HepG2 (cell line): ENCODE data around the gene LGALS8. TPM values are rescaled to one million over a fixed set of nuclear protein-coding genes. Genes with fewer than 3 reads are reported as not detected.

Experiments
- AGO1 ChIP-seq: fragments of 200-400 bp; formaldehyde crosslinking; IDR thresholded peaks from 2 replicates; pipeline ENCODE4 v1.6.1; 2017; ENCODE audit warnings: mild to moderate bottlenecking, low read depth, low read length, moderate library complexity; ENCODE audit not compliant: poor library complexity, severe bottlenecking
- HMGA1 ChIP-seq: sonication (generic); formaldehyde crosslinking; conservative IDR thresholded peaks from 2 replicates; pipeline ENCODE4 v1.4.0; 2020; ENCODE audit warnings: missing genetic modification reagents
- MAFK ChIP-seq, 2 experiments: IDR thresholded peaks in 1 of 2; conservative IDR thresholded peaks in 1 of 2; 2 replicates each; pipeline ENCODE4 v1.6.1; 2011; ENCODE audit warnings: improper control_type of control experiment in 2 of 2, low read length in 2 of 2
- PRDM15 ChIP-seq: sonication (generic); formaldehyde crosslinking; IDR thresholded peaks from 2 replicates; pipeline ENCODE4 v1.4.0; 2020; ENCODE audit warnings: missing genetic modification reagents
- SMARCC2 ChIP-seq: fragments of 450-650 bp; IDR thresholded peaks from 2 replicates; pipeline ENCODE4 v1.6.1; 2017; ENCODE audit warnings: antibody characterized with exemption, mild to moderate bottlenecking
- TIGD3 ChIP-seq: sonication (generic); formaldehyde crosslinking; IDR thresholded peaks from 2 replicates; pipeline ENCODE4 v1.5.1; 2020; ENCODE audit warnings: mild to moderate bottlenecking, missing genetic modification reagents, borderline replicate concordance
- U2AF1 ChIP-seq: fragments of 200-400 bp; formaldehyde crosslinking; optimal IDR thresholded peaks from 2 replicates; pipeline ENCODE3; 2017; ENCODE audit warnings: mild to moderate bottlenecking, low read depth, low read length
- ZBTB44 ChIP-seq: sonication (generic); formaldehyde crosslinking; IDR thresholded peaks from 2 replicates; pipeline ENCODE4 v1.4.0; 2020; ENCODE audit warnings: missing genetic modification reagents
- ZSCAN22 ChIP-seq: sonication (generic); formaldehyde crosslinking; IDR thresholded peaks from 2 replicates; pipeline ENCODE4 v1.4.0; 2020; ENCODE audit warnings: mild to moderate bottlenecking, missing genetic modification reagents
- polyA plus RNA-seq, 8 experiments: library from polyadenylated mRNA; depleted of rRNA in 3 of 8; stranded (reverse) in 7 of 8; unstranded in 1 of 8; fragments of >200 nt; fragmentation: Illumina TruSeq in 4 of 8; extraction: Trizol in 4 of 8; gene quantifications; 2 replicates each; pipeline versions ENCODE4 v1.2.1 to v1.2.3, GENCODE V29; 2011 to 2016; ENCODE audit warnings: low read depth in 4 of 8, missing spikeins in 1 of 8, mixed read lengths in 1 of 8; ENCODE audit not compliant: insufficient read depth in 1 of 8
- total RNA-seq, 5 experiments: library from RNA; depleted of rRNA; stranded (reverse); fragments of >200 nt; fragmentation: Illumina TruSeq; extraction: Trizol; gene quantifications; 2 replicates each; pipeline ENCODE4 v1.2.3, GENCODE V29; 2016; ENCODE audit warnings: low read depth in 1 of 5
- TF ChIP-seq, protein P1 (sequence below): sonication (generic); formaldehyde crosslinking; IDR thresholded peaks from 2 replicates; pipeline ENCODE4 v1.5.0; 2020; ENCODE audit warnings: missing genetic modification reagents
- TF ChIP-seq, protein P2 (sequence below), 2 experiments: sonication (generic) in 1 of 2; formaldehyde crosslinking in 1 of 2; IDR thresholded peaks; 2 replicates each; pipeline versions ENCODE4 v1.4.0 to v1.6.1; 2016 to 2020; ENCODE audit warnings: borderline replicate concordance in 1 of 2, low read depth in 1 of 2, mild to moderate bottlenecking in 1 of 2, missing genetic modification reagents in 1 of 2
- TF ChIP-seq, protein P3 (sequence below): sonication (generic); formaldehyde crosslinking; IDR thresholded peaks from 2 replicates; pipeline ENCODE4 v1.4.0; 2020; ENCODE audit warnings: mild to moderate bottlenecking, missing genetic modification reagents

Gene LGALS8
- total and polyA plus RNA-seq, 2 of the 13 experiments (the other 11 are each of a cell fraction or from before 2014, with no cell fraction given), result 29.3 to 185 TPM

GRCh38 chr1:236515443-236515958 lies 8.3 kb upstream of the LGALS8 start (continued):
- TF ChIP-seq U2AF1 (no peak), SMARCC2 (no peak), PRDM15 (CRISPR knock-in tag) (peak; percentile 83; the same call in 1 of the 2 replicates), ZSCAN22 (CRISPR knock-in tag) (no peak), ZBTB44 (CRISPR knock-in tag) (no peak), TIGD3 (CRISPR knock-in tag) (no peak), AGO1 (no peak), MAFK (conservative IDR thresholded peaks at IDR 0.05 in 1 of 2, IDR thresholded peaks at IDR 0.05 in 1 of 2; ENCODE audit: low read length in 2 of 2) (no peak), HMGA1 (CRISPR knock-in tag) (no peak)
- TF ChIP-seq, protein P1, sequence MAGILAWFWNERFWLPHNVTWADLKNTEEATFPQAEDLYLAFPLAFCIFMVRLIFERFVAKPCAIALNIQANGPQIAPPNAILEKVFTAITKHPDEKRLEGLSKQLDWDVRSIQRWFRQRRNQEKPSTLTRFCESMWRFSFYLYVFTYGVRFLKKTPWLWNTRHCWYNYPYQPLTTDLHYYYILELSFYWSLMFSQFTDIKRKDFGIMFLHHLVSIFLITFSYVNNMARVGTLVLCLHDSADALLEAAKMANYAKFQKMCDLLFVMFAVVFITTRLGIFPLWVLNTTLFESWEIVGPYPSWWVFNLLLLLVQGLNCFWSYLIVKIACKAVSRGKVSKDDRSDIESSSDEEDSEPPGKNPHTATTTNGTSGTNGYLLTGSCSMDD (CRISPR knock-in tag), result no peak
- TF ChIP-seq, protein P2, sequence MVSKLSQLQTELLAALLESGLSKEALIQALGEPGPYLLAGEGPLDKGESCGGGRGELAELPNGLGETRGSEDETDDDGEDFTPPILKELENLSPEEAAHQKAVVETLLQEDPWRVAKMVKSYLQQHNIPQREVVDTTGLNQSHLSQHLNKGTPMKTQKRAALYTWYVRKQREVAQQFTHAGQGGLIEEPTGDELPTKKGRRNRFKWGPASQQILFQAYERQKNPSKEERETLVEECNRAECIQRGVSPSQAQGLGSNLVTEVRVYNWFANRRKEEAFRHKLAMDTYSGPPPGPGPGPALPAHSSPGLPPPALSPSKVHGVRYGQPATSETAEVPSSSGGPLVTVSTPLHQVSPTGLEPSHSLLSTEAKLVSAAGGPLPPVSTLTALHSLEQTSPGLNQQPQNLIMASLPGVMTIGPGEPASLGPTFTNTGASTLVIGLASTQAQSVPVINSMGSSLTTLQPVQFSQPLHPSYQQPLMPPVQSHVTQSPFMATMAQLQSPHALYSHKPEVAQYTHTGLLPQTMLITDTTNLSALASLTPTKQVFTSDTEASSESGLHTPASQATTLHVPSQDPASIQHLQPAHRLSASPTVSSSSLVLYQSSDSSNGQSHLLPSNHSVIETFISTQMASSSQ (IDR thresholded peaks at IDR 0.05; ENCODE audit: low read depth), result no peak
- TF ChIP-seq, protein P2 (CRISPR knock-in tag; IDR thresholded peaks at IDR 0.05; ENCODE audit: borderline replicate concordance), result no peak
- TF ChIP-seq, protein P3, sequence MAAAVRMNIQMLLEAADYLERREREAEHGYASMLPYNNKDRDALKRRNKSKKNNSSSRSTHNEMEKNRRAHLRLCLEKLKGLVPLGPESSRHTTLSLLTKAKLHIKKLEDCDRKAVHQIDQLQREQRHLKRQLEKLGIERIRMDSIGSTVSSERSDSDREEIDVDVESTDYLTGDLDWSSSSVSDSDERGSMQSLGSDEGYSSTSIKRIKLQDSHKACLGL (CRISPR knock-in tag), result no peak
